H9 (cell line): ENCODE measurements around the gene PTPRN2. TPM values are rescaled to one million over a fixed set of nuclear protein-coding genes. Genes with fewer than 3 reads are reported as not detected.

ENCODE experiments used
- DNase-seq: peaks from one replicate; pipeline ENCODE4 v3.0.0-alpha.2; 2017
- H2AFZ ChIP-seq: one replicate; pipeline ENCODE4 v1.6.1; 2013; ENCODE audit warnings: mild to moderate bottlenecking, low read length, control low read depth, moderate library complexity
- H2AK5ac ChIP-seq: 2 replicates; pipeline ENCODE4 v1.6.1; 2013; ENCODE audit warnings: low read length, control low read depth, mixed read lengths; ENCODE audit not compliant: insufficient read length
- H2BK120ac ChIP-seq: one replicate; pipeline ENCODE4 v1.6.1; 2013; ENCODE audit warnings: low read depth, mild to moderate bottlenecking, low read length, control low read depth, inconsistent platforms; ENCODE audit not compliant: poor library complexity, severe bottlenecking
- H2BK12ac ChIP-seq: 2 replicates; pipeline ENCODE4 v1.6.1; 2013; ENCODE audit warnings: low read length, control low read depth, mixed read lengths, low read depth; ENCODE audit not compliant: insufficient read length
- H2BK15ac ChIP-seq: 2 replicates; pipeline ENCODE4 v1.6.1; 2013; ENCODE audit warnings: low read depth, low read length, control low read depth
- H2BK20ac ChIP-seq: one replicate; pipeline ENCODE4 v1.6.1; 2013; ENCODE audit warnings: low read depth, mild to moderate bottlenecking, low read length, control low read depth, inconsistent platforms; ENCODE audit not compliant: poor library complexity, severe bottlenecking
- H2BK5ac ChIP-seq: 2 replicates; pipeline ENCODE4 v1.6.1; 2013; ENCODE audit warnings: low read length, control low read depth, mixed read lengths; ENCODE audit not compliant: insufficient read length
- H3K14ac ChIP-seq: 2 replicates; pipeline ENCODE4 v1.6.1; 2013; ENCODE audit warnings: low read length, control low read depth; ENCODE audit not compliant: insufficient read depth
- H3K18ac ChIP-seq: 2 replicates; pipeline ENCODE4 v1.6.1; 2013; ENCODE audit warnings: low read depth, mild to moderate bottlenecking, mixed read lengths, low read length, control low read depth; ENCODE audit not compliant: insufficient read length
- H3K23ac ChIP-seq: 2 replicates; pipeline ENCODE4 v1.6.1; 2013; ENCODE audit warnings: low read length, control low read depth, mixed read lengths, low read depth; ENCODE audit not compliant: insufficient read length
- H3K23me2 ChIP-seq: 2 replicates; pipeline ENCODE4 v1.6.1; 2013; ENCODE audit warnings: low read depth, mild to moderate bottlenecking, mixed read lengths, low read length, control low read depth; ENCODE audit not compliant: insufficient read length, poor library complexity, severe bottlenecking
- H3K27ac ChIP-seq: 2 replicates; pipeline ENCODE4 v1.5.1; 2013; ENCODE audit warnings: low read length, control low read depth, mixed read lengths, low read depth; ENCODE audit not compliant: insufficient read length
- H3K27me3 ChIP-seq: 2 replicates; pipeline ENCODE4 v1.6.1; 2013; ENCODE audit warnings: low read length, control low read depth, inconsistent platforms; ENCODE audit not compliant: insufficient read depth
- H3K4ac ChIP-seq: 2 replicates; pipeline ENCODE4 v1.6.1; 2013; ENCODE audit warnings: low read depth, mild to moderate bottlenecking, control low read depth, inconsistent platforms, low read length, moderate library complexity
- H3K4me1 ChIP-seq: 2 replicates; pipeline ENCODE4 v1.6.1; 2013; ENCODE audit warnings: low read length, control low read depth, inconsistent platforms; ENCODE audit not compliant: insufficient read depth
- H3K4me2 ChIP-seq: 2 replicates; pipeline ENCODE4 v1.6.1; 2013; ENCODE audit warnings: low read length, control low read depth, mixed read lengths; ENCODE audit not compliant: insufficient read length, insufficient read depth
- H3K56ac ChIP-seq: 2 replicates; pipeline ENCODE4 v1.6.1; 2013; ENCODE audit warnings: low read depth, mild to moderate bottlenecking, mixed read lengths, low read length, control low read depth; ENCODE audit not compliant: insufficient read length
- H3K79me1 ChIP-seq: 2 replicates; pipeline ENCODE4 v1.6.1; 2013; ENCODE audit warnings: low read depth, mild to moderate bottlenecking, moderate library complexity, low read length, control low read depth, inconsistent platforms; ENCODE audit not compliant: insufficient read depth, poor library complexity, severe bottlenecking
- H3K79me2 ChIP-seq: 2 replicates; pipeline ENCODE4 v1.6.1; 2013; ENCODE audit warnings: low read length, control low read depth, inconsistent platforms; ENCODE audit not compliant: insufficient read depth
- H3K9ac ChIP-seq: 2 replicates; pipeline ENCODE4 v1.6.1; 2013; ENCODE audit warnings: low read length, control low read depth, mixed read lengths; ENCODE audit not compliant: insufficient read length; ENCODE audit errors: extremely low read depth
- H3K9me3 ChIP-seq: one replicate; pipeline ENCODE4 v1.6.1; 2013; ENCODE audit warnings: low read depth, low read length, inconsistent platforms; ENCODE audit not compliant: control insufficient read depth
- H3T11ph ChIP-seq: one replicate; pipeline ENCODE4 v1.6.1; 2013; ENCODE audit warnings: mild to moderate bottlenecking, low read length, control low read depth, inconsistent platforms
- H4K20me1 ChIP-seq: one replicate; pipeline ENCODE4 v1.6.1; 2013; ENCODE audit not compliant: control insufficient read depth, insufficient read length, insufficient read depth
- H4K5ac ChIP-seq: 2 replicates; pipeline ENCODE4 v1.6.1; 2013; ENCODE audit warnings: low read depth, mild to moderate bottlenecking, mixed read lengths, low read length, control low read depth; ENCODE audit not compliant: insufficient read length
- H4K8ac ChIP-seq: replicated peaks from 2 replicates; pipeline ENCODE4 v1.6.1; 2013; ENCODE audit warnings: low read length, control low read depth, mixed read lengths, low read depth; ENCODE audit not compliant: insufficient read length
- H4K91ac ChIP-seq: 2 replicates; pipeline ENCODE4 v1.6.1; 2013; ENCODE audit warnings: low read depth, mild to moderate bottlenecking, moderate library complexity, mixed read lengths, low read length, control low read depth; ENCODE audit not compliant: insufficient read length
- H3K27ac Mint-ChIP-seq, 3 experiments: 2 replicates in 2 of 3; 3 replicates in 1 of 3; pipeline ENCODE4 v1.8.0; 2020 to 2021; ENCODE audit warnings: mixed read lengths in 3 of 3, mild to moderate bottlenecking in 1 of 3, moderate library complexity in 1 of 3
- H3K27me3 Mint-ChIP-seq: 2 replicates; pipeline ENCODE4 v1.8.0; 2021; ENCODE audit warnings: low read depth, mild to moderate bottlenecking, moderate library complexity, mixed read lengths
- H3K36me3 Mint-ChIP-seq, 3 experiments: 2 replicates in 2 of 3; 3 replicates in 1 of 3; pipeline ENCODE4 v1.8.0; 2020 to 2021; ENCODE audit warnings: low read depth in 3 of 3, mixed read lengths in 3 of 3; ENCODE audit not compliant: insufficient read depth in 1 of 3
- H3K4me1 Mint-ChIP-seq, 2 experiments: 2 replicates each; pipeline ENCODE4 v1.8.0; 2020; ENCODE audit warnings: mixed read lengths in 2 of 2
- H3K4me3 Mint-ChIP-seq, 2 experiments: 2 replicates in 1 of 2; 3 replicates in 1 of 2; pipeline ENCODE4 v1.8.0; 2020 to 2021; ENCODE audit warnings: mild to moderate bottlenecking in 2 of 2, mixed read lengths in 2 of 2, moderate library complexity in 1 of 2
- H3K9me3 Mint-ChIP-seq, 2 experiments: 2 replicates in 1 of 2; 3 replicates in 1 of 2; pipeline ENCODE4 v1.8.0; 2020; ENCODE audit warnings: mild to moderate bottlenecking in 2 of 2, mixed read lengths in 2 of 2, moderate library complexity in 1 of 2
- WGBS: extraction: QIAGEN DNeasy Blood & Tissue Kit; methylation state at CpG from one replicate; pipeline ENCODE4 v1.1.7; 2013; ENCODE audit warnings: missing lambda C conversion rate, low lambda C conversion rate, mixed read lengths; ENCODE audit not compliant: insufficient read length; ENCODE audit errors: extremely low coverage; 5-methylcytosine and 5-hydroxymethylcytosine counted together
- total RNA-seq: library from RNA; stranded (reverse); gene quantifications from 2 replicates; pipeline ENCODE4 v1.2.1, GENCODE V29; 2021
- TF ChIP-seq, protein P1 (sequence below): fragments of 200-600 bp; sonication (generic); conservative IDR thresholded peaks from 3 replicates; pipeline ENCODE4 v1.8.0; 2021; ENCODE audit warnings: antibody characterized with exemption, mild to moderate bottlenecking

Gene PTPRN2
- total RNA-seq, 1 experiment from 2014 or later: 5.2 TPM

DNA sequence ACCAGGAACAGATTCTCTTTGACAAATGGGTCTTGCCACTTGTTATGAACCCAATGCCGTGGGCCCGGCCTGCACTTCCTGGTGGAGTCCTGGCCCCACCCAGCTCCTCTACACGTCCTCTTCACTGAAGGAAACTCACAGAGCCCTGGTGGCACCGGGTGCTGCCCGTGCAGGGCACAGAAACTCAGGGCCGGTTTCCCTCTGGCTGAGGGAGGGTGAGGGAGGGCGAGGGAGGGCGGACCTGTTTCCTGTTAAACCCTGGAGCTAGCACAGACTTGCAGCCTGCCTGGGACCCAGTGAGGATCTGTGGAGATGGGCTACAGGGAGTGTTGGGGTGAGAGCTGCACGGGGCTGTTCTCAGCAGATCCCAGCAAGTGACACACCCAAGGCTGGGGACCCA lies 596.3 kb downstream of the PTPRN2 start:
- no peak overlapping the region for H3K4ac ChIP-seq
- H3K4me2 ChIP-seq: no peak overlapping the region

More for the DNA sequence above, 596.3 kb downstream of the PTPRN2 start:
- Histone ChIP-seq H3K27ac (no peak overlapping the region), H3K9me3 (no peaks in the 10 kb centered on the region), H4K91ac (no peak overlapping the region), H3K18ac (no peak overlapping the region), H3K79me2 (no peaks in the 10 kb centered on the region), H2BK5ac (no peak overlapping the region), H3K23ac (no peak overlapping the region), H2AFZ (no peak overlapping the region), H3K4me1 (no peaks in the 10 kb centered on the region), H2BK12ac (no peak overlapping the region), H4K20me1 (no peaks in the 10 kb centered on the region), H3K56ac (no peak overlapping the region), H4K5ac (no peak overlapping the region), H2AK5ac (no peak overlapping the region), H3K9ac (no peak overlapping the region), H4K8ac (no peak overlapping the region), H2BK20ac (no peak overlapping the region), H3K14ac (no peak overlapping the region), H3K79me1 (no peaks in the 10 kb centered on the region), H3T11ph (no peak overlapping the region), H2BK120ac (no peak overlapping the region), H2BK15ac (no peak overlapping the region), H3K27me3 (no peaks in the 10 kb centered on the region), H3K23me2 (no peaks in the 10 kb centered on the region)
- DNase-seq: no peak
- H3K4me3 Mint-ChIP-seq: no peak overlapping the region
- H3K4me1 Mint-ChIP-seq: peaks cover 6 to 22% of the 10 kb centered on the region in 2 experiments
- no CpG with 5 or more reads among the region's 9 CpGs for WGBS
- peaks cover 0 to 6% of the 10 kb centered on the region in 2 experiments; a peak in 1 of 5 replicates for H3K9me3 Mint-ChIP-seq
- TF ChIP-seq, protein P1, sequence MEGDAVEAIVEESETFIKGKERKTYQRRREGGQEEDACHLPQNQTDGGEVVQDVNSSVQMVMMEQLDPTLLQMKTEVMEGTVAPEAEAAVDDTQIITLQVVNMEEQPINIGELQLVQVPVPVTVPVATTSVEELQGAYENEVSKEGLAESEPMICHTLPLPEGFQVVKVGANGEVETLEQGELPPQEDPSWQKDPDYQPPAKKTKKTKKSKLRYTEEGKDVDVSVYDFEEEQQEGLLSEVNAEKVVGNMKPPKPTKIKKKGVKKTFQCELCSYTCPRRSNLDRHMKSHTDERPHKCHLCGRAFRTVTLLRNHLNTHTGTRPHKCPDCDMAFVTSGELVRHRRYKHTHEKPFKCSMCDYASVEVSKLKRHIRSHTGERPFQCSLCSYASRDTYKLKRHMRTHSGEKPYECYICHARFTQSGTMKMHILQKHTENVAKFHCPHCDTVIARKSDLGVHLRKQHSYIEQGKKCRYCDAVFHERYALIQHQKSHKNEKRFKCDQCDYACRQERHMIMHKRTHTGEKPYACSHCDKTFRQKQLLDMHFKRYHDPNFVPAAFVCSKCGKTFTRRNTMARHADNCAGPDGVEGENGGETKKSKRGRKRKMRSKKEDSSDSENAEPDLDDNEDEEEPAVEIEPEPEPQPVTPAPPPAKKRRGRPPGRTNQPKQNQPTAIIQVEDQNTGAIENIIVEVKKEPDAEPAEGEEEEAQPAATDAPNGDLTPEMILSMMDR: no peak
- peaks cover 0 to 2% (median 2%) of the 10 kb centered on the region in 3 experiments; a peak in 2 of 7 replicates for H3K36me3 Mint-ChIP-seq
- peak overlapping the region in 1 of 3 experiments; percentile 68; a peak in 1 of 7 replicates for H3K27ac Mint-ChIP-seq
- no peaks in the 10 kb centered on the region; the same call in 1 of the 2 replicates for H3K27me3 Mint-ChIP-seq
